NCI-H748 treated with DMSO at 0.1 percent for 48 hours (cell line): ENCODE data around the gene CCBE1.

Experiments
- DNase-seq: peaks from one replicate; lab custom pipeline; 2025; lab: John Stamatoyannopoulos, UW

The CCBE1 gene

GRCh38 chr18:59393381-59393780, 303.8 kb downstream of the CCBE1 start:
- no peak for DNase-seq

GRCh38 chr18:59388817-59389216, 308.4 kb downstream of the CCBE1 start:
- no peak for DNase-seq

- DNase-seq, result peak; percentile 96
Measured at GRCh38 chr18:59387687-59388565, 309.3 kb downstream of the CCBE1 start.

GRCh38 chr18:59386909-59387686, 310.1 kb downstream of the CCBE1 start:
- DNase-seq, result peak; percentile 23

- no peak for DNase-seq
Measured at GRCh38 chr18:59385191-59385590, 312.0 kb downstream of the CCBE1 start.

GRCh38 chr18:59383851-59384250, 313.4 kb downstream of the CCBE1 start:
- DNase-seq, result peak; percentile 92

GRCh38 chr18:59382383-59382782, 314.8 kb downstream of the CCBE1 start:
- no peak for DNase-seq

- DNase-seq, result no peak
Measured at GRCh38 chr18:59381949-59382348, 315.3 kb downstream of the CCBE1 start.
